NCI-H82 treated with DMSO at 0.1 percent for 48 hours (cell line): ENCODE data around the gene TECPR2.
A peak's percentile ranks its signal among the peaks of the same experiment; 100 is the strongest.

Experiments used
- DNase-seq: peaks from one replicate; lab custom pipeline; 2025; ENCODE audit not compliant: unreplicated experiment; lab: John Stamatoyannopoulos, UW

Gene TECPR2

DNA sequence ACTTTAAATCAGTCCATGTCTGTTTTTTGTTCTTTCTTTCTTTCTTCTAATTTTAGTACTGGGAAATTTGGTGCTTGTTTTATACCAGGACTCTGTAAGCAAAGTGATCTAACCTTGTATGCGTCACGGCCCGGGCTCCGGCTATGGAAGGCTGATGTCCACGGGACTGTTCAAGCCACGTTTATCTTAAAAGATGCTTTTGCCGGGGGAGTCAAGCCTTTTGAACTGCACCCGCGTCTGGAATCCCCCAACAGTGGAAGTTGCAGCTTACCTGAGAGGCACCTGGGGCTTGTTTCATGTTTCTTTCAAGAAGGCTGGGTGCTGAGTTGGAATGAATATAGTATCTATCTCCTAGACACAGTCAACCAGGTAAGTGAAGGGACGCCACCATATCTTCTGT, 62.2 kb downstream of the TECPR2 start:
- no peak for DNase-seq

DNA sequence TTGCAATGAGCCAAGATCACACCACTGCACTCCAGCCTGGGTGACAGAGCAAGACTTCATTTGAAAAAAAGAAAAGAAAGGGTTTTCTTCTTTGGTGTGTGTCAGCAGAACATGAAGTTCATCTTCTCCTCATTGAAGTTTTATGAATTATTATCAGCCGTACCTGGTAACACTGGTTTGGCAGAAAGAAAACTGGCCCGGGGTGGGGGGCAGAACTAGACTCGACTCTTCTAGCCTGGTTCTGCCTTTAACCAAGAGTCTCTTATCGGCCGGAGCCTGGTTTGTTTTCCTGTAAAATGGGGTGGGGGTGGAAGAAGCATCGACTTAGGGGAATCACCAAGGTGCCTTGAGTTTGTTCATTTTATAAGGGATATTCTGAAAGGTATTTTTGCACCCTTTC, 64.1 kb downstream of the TECPR2 start:
- DNase-seq: no peak

DNA sequence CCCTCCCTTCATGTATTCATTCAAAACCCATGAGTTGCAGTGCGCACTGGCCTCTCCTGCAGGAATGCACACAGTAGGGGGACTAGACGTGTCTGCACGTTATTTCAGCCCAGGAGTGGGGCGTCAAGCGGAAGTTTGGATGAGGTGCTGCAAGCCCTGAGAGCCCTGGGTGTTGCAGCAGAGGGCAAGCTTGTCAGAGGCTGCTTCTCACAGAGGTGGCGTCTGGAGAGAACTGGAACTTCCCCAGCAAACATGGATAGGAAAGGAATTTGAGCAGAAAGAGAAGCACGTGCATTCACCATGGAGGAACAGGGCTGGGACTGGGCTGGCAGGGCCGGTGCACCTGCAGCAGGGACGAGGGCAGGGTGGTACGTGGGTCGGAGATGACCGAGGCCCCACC, 64.9 kb downstream of the TECPR2 start:
- DNase-seq: no peak

DNA sequence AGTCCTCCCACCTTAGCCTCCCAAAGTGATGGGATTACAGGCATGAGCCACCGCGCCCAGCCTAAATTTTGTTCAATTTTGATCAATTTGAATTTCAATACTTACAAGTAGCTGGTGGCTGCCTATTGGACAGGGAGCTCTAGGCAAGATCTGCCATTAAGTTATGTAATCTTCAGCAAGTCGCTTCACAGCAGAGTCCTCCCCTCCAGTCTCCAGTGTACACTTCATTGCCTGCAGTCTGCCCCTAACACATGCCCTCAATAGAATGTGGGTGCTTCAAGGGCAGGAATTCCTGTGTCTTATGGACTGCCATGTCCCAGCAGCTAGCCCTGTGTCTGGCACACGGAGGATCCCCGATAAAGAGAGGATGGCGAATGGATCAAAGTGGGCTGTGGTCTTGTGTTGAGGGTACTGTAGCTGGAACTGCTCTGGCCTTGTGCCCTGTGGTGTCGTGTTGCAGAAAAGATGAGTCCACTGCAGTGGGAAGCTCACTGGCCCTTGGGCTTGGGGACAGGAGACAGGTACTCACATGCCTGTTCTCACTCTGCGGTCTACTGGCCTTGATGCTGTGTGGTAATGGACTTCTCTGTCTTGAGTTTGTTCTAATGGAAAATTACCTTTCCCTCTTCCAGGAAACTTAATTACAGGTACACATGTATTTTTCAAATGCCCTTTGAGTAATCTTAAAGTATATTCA, 67.6 kb downstream of the TECPR2 start:
- no peak for DNase-seq

DNA sequence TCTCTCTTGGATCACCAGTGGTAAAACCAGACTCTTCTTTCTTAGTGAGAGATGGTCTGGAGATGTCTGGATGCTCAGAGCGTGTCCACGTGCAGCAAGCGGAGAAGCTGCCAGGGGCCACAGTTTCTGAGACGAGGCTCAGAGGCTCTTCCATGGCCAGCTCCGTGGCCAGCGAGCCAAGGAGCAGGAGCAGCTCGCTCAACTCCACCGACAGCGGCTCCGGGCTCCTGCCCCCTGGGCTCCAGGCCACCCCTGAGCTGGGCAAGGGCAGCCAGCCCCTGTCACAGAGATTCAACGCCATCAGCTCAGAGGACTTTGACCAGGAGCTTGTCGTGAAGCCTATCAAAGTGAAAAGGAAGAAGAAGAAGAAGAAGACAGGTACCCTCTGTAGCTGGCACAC, 69.0 kb downstream of the TECPR2 start:
- DNase-seq: no peak

DNA sequence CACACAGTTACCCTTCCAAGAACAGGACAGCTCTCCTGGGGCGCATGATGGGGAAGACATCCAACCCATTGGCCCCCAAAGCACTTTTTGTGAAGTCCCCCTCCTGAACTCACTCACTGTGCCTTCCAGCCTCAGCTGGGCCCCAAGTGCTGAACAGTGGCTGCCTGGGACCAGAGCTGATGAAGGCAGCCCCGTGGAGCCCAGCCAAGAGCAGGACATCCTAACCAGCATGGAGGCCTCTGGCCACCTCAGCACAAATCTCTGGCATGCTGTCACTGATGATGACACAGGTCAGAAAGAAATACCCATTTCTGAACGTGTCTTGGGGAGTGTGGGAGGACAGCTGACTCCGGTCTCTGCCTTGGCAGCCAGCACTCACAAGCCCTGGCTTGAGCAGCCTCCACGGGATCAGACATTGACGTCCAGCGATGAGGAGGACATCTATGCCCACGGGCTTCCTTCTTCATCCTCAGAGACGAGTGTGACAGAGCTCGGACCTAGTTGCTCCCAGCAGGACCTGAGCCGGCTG, 72.0 kb downstream of the TECPR2 start:
- no peak for DNase-seq

DNA sequence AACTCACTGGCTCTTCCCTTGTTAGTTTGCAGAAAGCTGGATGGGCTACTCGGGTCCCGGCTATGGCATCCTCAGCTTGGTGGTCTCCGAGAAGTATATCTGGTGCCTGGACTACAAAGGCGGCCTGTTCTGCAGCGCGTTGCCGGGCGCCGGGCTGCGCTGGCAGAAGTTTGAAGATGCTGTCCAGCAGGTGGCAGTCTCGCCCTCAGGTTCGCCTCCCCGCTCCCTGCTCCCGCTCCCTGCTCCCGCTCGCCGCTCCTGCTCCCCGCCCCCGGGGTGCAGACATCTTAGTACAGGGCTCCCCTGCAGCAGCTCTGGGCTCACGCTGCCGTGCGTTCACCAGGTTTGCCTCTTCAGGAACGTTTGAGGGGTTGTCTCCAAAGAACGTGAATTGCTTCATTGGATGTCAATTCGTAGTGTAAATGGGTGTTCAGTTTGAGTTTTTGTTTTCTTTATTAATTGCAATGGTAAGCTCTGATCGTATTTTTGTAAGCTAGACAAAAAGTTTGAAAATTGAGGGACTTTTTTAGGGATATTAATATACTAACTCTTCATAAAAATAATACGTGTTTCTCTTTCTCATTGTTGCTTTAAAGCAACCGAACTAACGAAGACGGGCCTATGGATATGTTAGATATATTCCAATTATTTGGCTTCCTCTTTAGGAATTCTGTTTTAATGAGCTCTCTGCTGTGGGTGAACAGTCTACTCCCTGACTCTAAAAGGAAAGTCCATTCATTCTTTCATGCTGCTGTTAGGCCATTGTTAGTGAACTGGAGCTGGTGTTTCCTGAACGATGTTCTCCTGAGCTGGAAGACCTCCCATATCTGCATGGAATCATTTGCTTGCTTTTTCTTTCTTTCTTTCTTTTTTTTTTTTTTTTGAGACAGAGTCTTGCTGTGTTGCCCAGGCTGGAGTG, 75.5 kb downstream of the TECPR2 start:
- DNase-seq: peak; percentile 47

DNA sequence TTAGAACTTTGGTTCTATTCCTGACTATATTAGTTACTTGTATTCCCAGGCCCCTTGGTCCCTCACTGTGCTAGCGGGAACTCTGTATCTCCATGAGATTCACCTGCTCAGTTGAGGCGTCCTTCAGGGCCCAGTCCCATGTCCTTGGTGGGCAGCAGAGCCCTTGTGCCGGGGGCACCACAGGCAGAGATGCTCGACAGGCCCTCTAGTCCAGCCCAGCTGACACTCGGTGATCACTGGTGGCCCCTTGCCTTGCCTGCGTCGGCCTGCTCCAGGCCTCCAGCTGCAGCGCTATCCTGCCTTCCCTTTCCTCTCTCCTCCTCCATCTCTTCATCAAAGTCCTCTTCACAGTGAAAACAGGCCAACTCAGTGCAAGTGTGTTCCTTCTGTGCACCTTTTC, 76.8 kb downstream of the TECPR2 start:
- DNase-seq: no peak

DNA sequence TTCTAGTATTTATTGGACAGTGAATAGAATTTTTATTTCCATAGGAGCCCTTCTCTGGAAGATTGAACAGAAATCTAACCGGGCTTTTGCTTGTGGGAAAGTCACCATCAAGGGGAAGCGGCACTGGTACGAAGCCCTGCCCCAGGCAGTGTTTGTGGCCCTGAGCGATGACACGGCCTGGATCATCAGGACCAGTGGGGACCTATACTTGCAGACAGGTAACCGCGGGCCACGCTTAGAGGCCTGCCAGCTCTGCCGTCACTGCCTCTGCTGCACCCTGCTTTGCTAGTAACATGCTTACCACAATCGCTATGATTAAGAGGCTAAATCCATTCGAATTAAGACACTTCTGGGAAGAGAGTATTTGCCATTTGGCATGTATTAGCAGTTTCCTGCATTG, 77.7 kb downstream of the TECPR2 start:
- DNase-seq: no peak

DNA sequence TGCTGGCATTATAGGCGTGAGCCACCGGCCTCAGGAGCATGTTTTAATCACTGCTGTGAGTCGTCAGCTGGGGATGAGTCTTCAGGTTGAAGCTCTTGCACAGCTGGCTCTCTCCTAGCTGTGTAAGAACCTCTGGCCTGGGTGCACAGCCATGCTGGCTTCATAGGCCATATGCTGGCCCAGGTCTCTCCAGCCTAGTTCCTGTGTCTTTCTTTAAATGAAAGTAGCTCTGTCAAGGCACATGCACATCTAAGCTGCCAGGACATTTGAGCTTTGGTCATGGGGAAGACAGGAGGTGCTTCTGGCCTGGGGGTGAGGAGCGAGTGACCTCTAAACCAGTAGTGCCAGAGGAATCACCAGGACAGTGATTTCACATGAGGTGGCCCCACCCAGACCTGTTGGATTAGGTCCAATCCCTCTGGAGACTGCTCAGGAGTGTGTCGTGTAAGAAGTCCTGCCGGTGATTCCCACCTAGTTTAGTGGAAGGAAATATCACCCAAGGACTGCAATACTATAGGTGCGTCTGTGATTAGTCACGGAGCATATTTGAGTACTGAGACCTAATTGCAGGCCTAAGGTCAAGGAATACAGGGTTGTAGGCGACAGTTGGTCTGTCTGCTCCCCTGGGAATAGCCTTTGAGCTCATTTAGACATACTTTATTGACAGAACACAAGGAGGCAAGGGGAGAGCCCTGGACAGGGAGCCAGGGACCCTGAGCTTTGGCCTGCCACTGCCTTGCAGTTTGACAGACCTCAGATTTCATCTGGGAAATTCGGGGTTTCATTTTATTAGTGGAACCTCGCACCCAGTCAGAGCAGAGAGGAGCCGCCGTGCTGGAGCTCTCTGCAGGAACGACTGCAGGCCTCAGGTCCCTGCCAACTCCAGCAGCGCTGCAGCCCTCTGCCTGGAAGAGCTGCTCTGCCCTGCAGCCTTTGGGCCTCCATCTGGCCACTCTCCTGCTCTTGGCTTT, 79.8 kb downstream of the TECPR2 start:
- peak; percentile 54 for DNase-seq

DNA sequence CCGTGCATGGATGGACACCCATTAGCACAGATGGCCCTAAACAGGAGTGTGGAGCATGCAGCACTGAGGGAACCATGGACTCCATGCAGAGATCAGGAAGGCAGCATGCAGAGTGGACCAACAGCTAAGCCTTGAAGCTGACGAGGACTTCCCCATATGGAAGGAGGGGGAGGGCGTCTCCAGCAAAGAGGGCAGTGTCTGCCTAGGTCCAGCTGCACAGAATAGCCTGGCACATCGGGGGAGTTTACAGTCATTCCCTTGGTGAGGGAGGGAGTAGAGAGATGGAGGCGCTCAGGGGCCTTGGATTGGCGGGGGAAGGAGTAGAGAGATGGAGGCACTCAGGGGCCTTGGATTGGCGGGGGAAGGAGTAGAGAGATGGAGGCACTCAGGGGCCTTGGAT, 82.3 kb downstream of the TECPR2 start:
- DNase-seq: no peak

DNA sequence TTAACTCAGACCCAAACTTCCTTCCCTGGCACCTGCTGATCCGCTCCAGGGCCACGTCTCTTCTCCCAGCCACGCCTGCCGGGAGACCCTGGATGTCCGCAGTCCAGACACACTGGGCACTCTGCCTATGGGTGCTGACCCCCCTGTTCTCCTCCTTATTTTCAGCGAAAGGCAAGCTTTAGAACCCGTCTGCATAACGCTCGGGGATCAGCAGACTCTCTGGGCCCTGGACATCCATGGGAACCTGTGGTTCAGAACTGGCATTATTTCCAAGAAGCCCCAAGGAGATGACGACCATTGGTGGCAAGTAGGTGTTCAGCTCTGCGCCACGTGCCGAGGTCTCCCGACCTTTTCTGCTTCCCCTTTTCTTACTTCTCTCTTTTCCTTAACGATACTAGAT, 82.9 kb downstream of the TECPR2 start:
- no peak for DNase-seq

DNA sequence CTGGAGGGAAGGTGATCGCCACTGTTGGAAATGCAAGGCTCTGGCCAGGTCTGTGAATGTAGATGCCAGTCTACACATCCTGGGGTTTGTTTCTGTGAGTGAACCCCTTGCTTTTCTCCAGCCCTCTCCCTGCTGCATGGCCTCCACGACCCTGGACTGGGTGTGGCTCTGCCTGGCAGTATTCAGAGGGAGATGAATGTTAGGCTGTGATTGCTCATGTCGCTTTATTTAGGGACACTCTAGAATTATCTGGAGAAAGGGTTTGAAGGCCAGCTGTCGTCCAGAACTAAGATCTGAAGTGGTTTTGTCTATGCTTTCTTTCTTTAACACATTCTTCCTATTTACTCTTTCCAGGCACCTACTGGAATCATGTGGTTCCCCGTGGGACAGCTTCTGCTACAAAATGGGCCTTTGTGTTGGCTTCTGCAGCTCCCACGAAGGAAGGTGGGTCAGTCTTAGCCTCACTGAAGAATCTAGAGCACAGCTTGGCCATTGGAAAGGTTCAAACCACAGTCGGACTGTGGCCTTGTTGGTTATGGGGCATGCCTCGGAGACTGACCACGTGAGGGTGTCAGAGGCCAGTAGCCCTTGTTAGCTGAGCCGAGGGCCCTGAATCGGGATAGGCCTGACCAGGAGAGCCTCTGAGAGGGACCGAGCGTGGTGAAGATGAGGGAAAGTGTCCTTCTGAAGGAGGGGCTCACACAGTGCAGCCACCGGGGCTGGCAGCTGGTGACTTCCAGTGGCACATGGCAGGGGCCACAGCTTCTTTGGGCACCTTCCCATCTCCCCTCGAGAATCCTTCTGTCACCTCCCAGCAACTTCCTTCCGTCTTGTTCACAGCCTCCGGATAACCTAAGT, 87.7 kb downstream of the TECPR2 start:
- DNase-seq: no peak

DNA sequence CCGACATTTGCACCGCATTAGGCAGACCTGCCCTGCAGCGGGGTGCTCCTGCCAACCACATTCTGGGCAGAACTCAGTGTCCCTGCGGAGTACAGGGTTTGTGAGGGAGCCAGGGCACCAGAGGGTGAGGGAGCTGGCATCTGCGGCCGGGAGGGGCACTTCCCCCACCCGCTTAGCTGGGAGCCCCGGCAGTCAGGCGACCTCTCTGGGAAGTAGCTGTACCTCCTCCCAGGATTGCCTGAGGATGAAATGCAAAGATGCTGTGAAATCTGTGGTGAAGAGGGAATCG, 88.3 kb downstream of the TECPR2 start:
- DNase-seq: no peak

DNA sequence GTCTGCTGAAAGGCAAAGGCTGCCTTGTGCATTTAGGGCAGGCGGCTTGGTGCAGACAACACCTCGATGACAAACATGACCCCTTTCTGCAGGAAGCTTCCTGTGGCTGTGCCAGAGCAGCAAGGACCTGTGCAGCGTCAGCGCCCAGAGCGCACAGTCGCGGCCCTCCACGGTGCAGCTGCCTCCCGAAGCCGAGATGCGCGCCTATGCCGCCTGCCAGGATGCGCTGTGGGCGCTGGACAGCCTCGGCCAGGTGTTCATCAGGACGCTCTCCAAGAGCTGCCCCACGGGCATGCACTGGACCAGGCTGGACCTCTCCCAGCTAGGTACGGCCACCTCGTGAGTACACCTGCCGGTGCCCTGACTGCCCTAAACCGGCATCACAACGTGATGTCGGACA, 89.6 kb downstream of the TECPR2 start:
- DNase-seq: no peak

DNA sequence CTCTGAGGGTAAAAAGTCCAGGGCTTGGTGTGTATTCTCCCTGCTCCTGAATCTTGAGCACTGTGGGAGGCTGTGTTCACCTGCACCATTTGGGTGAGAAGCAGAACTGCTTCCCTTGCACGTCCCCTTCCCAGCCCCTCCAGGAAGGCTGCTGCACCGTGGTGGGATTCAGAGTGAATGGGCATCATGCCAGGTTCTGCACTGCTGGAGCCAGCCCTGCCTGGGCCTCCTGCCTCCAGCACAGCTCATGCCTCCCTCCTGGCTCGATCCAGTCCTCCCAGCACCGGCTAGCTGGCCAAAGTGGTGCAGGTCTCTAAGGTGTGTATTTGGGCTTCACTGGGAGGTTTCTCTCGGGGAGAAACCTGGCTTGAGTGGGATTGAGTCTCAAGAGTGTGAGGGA, 92.0 kb downstream of the TECPR2 start:
- DNase-seq: no peak

DNA sequence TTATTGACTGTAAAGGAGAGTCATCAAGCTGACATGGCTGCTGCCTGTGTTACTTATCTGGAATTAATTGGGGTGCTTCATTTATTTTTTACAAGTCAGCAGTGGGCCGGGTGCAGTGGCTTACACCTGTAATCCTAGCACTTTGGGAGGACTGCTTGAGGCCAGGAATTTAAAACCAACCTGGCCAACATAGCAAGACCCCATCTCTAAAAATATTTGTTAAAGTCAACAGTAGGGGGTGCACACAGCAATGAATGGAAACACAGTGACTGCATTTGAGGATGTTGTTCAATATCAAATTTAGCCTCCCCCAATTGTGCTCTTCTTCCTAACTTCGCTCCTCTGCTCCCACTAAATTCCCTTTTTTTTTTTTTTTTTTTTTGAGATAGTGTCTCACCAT, 94.8 kb downstream of the TECPR2 start:
- no peak for DNase-seq

DNA sequence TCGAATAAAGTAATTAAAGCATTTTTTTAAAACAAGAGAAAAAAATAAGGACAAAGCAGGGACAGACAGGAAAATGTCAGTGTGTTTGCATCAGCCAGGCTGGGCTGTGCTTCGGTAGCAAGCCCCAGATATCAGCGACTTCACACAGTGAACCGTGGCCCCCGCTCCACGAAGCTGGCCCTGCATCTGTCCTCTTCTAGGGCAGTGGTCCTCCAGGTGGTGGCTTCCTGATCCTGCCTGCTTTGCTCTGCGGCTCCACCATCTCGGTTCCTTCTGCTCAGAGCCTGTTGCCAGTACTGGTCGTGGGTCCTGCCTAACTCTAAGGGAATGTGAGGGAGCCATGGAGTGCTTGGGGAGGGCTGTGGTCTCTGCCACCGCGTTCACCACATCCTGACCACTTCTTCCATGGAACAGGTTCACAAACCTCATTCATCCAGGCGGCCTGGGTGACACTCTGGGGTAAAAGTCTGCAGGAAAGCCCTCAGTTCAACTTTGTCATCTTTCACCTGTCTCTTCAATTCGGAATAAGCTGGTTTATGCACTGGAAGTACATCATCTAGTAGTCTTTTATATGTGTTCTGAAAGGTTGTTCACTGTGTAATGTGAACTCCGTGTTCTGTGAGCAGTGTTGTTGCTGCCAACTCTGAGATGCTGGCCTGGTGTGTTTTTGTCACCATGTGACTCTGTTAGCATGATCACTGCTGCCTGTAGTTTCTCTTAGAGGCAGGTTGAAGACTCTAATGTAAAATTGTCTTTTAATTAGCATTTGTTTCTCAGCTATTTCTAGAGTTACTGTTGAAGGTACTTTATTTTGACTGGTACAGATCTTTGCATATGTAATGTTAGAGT, 99.0 kb downstream of the TECPR2 start:
- DNase-seq: no peak

DNA sequence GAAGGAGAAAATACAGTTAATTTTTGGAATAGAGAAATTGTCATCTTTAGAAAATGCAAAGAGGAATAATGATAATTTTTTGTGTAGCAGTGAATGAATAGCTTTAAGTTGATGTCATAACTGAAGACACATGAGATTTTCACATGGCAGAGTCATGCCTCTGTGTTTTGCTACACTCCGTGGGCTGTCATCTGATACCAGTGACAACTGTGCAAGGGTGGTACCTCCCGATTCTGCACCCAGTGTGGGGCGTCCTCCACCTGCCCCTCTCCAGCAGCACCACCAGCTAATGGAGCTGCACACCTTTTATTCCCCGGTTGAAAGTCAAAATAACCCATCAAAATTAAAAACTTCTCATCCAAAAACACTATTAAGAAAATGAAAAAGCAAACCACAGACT, 99.7 kb downstream of the TECPR2 start:
- DNase-seq: no peak

DNA sequence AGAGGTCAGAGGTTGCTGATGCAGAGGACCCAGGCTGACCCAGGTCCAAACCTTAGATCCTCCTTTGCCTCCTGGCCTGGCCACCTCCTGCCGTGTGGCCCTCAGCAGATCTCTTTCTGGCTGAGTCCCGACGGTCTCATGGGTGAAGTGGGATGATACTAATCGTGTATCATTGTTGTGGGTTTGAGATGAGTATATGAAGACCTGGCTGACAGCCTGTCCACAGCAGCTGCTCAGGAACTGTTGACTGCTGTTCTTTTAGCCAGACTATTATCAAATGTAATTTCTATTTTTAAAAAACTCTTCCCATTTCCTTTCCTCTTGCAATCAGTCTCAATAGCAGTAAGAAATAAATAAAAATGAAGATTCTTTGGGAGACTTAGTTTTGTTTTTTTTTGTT, 101.3 kb downstream of the TECPR2 start:
- no peak for DNase-seq
